ENCODE measurements around the gene DSCAML1.
"Not testable (repeated sequence)": the region's sequence is repeated elsewhere in the genome, so short reads cannot be mapped to it uniquely, and the experiment has no call there.

DSCAML1 gene

GRCh38 chr11:117820071-117820470 lies 23.1 kb upstream of the DSCAML1 start:
- DNase-seq (ENCODE audit: extremely low read depth in 1 of 2, low read depth in 1 of 2), result no peak

GRCh38 chr11:117819096-117820040 lies 22.4 kb upstream of the DSCAML1 start:
- no peak for DNase-seq (ENCODE audit: extremely low read depth in 1 of 2, low read depth in 1 of 2)

GRCh38 chr11:117818041-117818873 lies 21.2 kb upstream of the DSCAML1 start:
- DNase-seq (ENCODE audit: extremely low read depth in 1 of 2, low read depth in 1 of 2), result no peak

- DNase-seq (ENCODE audit: extremely low read depth in 1 of 2, low read depth in 1 of 2), result peak; percentile 75 to 81
Observed at GRCh38 chr11:117817368-117818040, 20.5 kb upstream of the DSCAML1 start.

- no peak for DNase-seq (ENCODE audit: extremely low read depth in 1 of 2, low read depth in 1 of 2)
Observed at GRCh38 chr11:117816846-117817367, 19.9 kb upstream of the DSCAML1 start.

- no peak for DNase-seq (ENCODE audit: extremely low read depth in 1 of 2, low read depth in 1 of 2)
Observed at GRCh38 chr11:117816151-117816741, 19.2 kb upstream of the DSCAML1 start.

GRCh38 chr11:117815262-117815803 lies 18.3 kb upstream of the DSCAML1 start:
- DNase-seq (ENCODE audit: extremely low read depth in 1 of 2, low read depth in 1 of 2), result peak in 1 of 2 donors; percentile 66

- DNase-seq (ENCODE audit: extremely low read depth in 1 of 2, low read depth in 1 of 2), result peak; percentile 54 to 76
Observed at GRCh38 chr11:117814766-117815261, 17.8 kb upstream of the DSCAML1 start.

- no peak for DNase-seq (ENCODE audit: extremely low read depth in 1 of 2, low read depth in 1 of 2)
Observed at GRCh38 chr11:117814204-117814765, 17.3 kb upstream of the DSCAML1 start.

- not testable (repeated sequence) for DNase-seq (ENCODE audit: extremely low read depth in 1 of 2, low read depth in 1 of 2)
Observed at GRCh38 chr11:117810056-117810451, 13.0 kb upstream of the DSCAML1 start.

- no peak for DNase-seq (ENCODE audit: extremely low read depth in 1 of 2, low read depth in 1 of 2)
Observed at GRCh38 chr11:117809236-117810055, 12.4 kb upstream of the DSCAML1 start.

- DNase-seq (ENCODE audit: extremely low read depth in 1 of 2, low read depth in 1 of 2), result no peak
Observed at GRCh38 chr11:117808784-117809183, 11.8 kb upstream of the DSCAML1 start.

- no peak for DNase-seq (ENCODE audit: extremely low read depth in 1 of 2, low read depth in 1 of 2)
Observed at GRCh38 chr11:117807482-117808327, 10.7 kb upstream of the DSCAML1 start.

- no peak for DNase-seq (ENCODE audit: extremely low read depth in 1 of 2, low read depth in 1 of 2)
Observed at GRCh38 chr11:117806846-117807245, 9.8 kb upstream of the DSCAML1 start.

- DNase-seq (ENCODE audit: extremely low read depth in 1 of 2, low read depth in 1 of 2), result no peak
Observed at GRCh38 chr11:117805045-117805444, 8.0 kb upstream of the DSCAML1 start.

GRCh38 chr11:117803896-117804295 lies 6.9 kb upstream of the DSCAML1 start:
- DNase-seq (ENCODE audit: extremely low read depth in 1 of 2, low read depth in 1 of 2), result no peak

GRCh38 chr11:117799634-117800033 lies 2.6 kb upstream of the DSCAML1 start:
- no peak for DNase-seq (ENCODE audit: extremely low read depth in 1 of 2, low read depth in 1 of 2)

- DNase-seq (ENCODE audit: extremely low read depth in 1 of 2, low read depth in 1 of 2), result no peak
Observed at GRCh38 chr11:117796456-117796871, 552 bp downstream of the DSCAML1 start.
